Peyer's patch (tissue), 4 donors: ENCODE results near the gene HNMT.

Experiments
- CTCF ChIP-seq, 6 experiments: fragments of 450-650 bp in 4 of 6; fragments of 200-600 bp in 2 of 6; sonication (generic) in 1 of 6; IDR thresholded peaks; one replicate each; pipeline ENCODE4 v1.5.1; 2017 to 2019; ENCODE audit warnings: antibody characterized with exemption in 6 of 6, mild to moderate bottlenecking in 3 of 6, moderate library complexity in 1 of 6
- POLR2A ChIP-seq, 2 donors: fragments of 450-650 bp; IDR thresholded peaks; one replicate each; pipeline ENCODE4 v1.5.1; 2017; ENCODE audit warnings: antibody characterized with exemption in 2 of 2, mild to moderate bottlenecking in 2 of 2, moderate library complexity in 2 of 2

GRCh38 chr2:138034536-138034935 lies 70.3 kb downstream of the HNMT start:
- TF ChIP-seq CTCF (IDR thresholded peaks at IDR 0.05) (no peak), POLR2A (IDR thresholded peaks at IDR 0.05) (no peak)
